ENCODE results near the gene CAPN9. TPM values are rescaled to one million over a fixed set of nuclear protein-coding genes. Genes with fewer than 3 reads are reported as not detected.

Gene CAPN9
- total RNA-seq, 1 donor from 2014 or later = 26.6 TPM

GRCh38 chr1:230822092-230822581, 74.9 kb downstream of the CAPN9 start:
- peak overlapping the region; percentile 2 for H3K27ac ChIP-seq
- ATAC-seq (peak; percentile 9 to 18), DNase-seq (no peak)

GRCh38 chr1:230823426-230823825, 76.2 kb downstream of the CAPN9 start:
- no peak for DNase-seq
- intact Hi-C loops (cut with DNase I) = no loop called here
- H3K27ac ChIP-seq = peak overlapping the region; percentile 2

More at GRCh38 chr1:230822092-230822581, 74.9 kb downstream of the CAPN9 start:
- Histone ChIP-seq H3K4me1 (peaks cover 22% of the 10 kb centered on the region), H3K9me3 (no peaks in the 10 kb centered on the region), H3K4me3 (no peak overlapping the region), H3K27me3 (ENCODE audit: low read depth) (no peaks in the 10 kb centered on the region), H3K36me3 (no peaks in the 10 kb centered on the region)
- intact Hi-C loops (cut with DNase I) = no loop called here
- TF ChIP-seq CTCF (IDR thresholded peaks at IDR 0.05) = no peak

GRCh38 chr1:230823931-230824381, 76.8 kb downstream of the CAPN9 start:
- Histone ChIP-seq H3K4me1 (peaks cover 22% of the 10 kb centered on the region), H3K27ac (no peak overlapping the region), H3K9me3 (no peaks in the 10 kb centered on the region), H3K4me3 (no peak overlapping the region), H3K27me3 (ENCODE audit: low read depth) (no peaks in the 10 kb centered on the region), H3K36me3 (no peaks in the 10 kb centered on the region)
- DNase-seq (no peak), ATAC-seq (no peak)
- no peak for TF ChIP-seq CTCF (IDR thresholded peaks at IDR 0.05)
- intact Hi-C loops (cut with DNase I) = no loop called here

More at GRCh38 chr1:230823426-230823825, 76.2 kb downstream of the CAPN9 start:
- ATAC-seq = peak in 1 of 2 donors; percentile 24
- Histone ChIP-seq H3K27me3 (ENCODE audit: low read depth) (no peaks in the 10 kb centered on the region), H3K9me3 (no peaks in the 10 kb centered on the region), H3K4me3 (no peak overlapping the region), H3K36me3 (no peaks in the 10 kb centered on the region), H3K4me1 (peaks cover 22% of the 10 kb centered on the region)
- no peak for TF ChIP-seq CTCF (IDR thresholded peaks at IDR 0.05)

GRCh38 chr1:230824551-230824918, 77.3 kb downstream of the CAPN9 start:
- ATAC-seq = no peak
- no peaks in the 10 kb centered on the region for H3K27me3 ChIP-seq (ENCODE audit: low read depth)
- no peak for TF ChIP-seq CTCF (IDR thresholded peaks at IDR 0.05)
- intact Hi-C loops (cut with DNase I) = no loop called here
- no peak overlapping the region for H3K4me3 ChIP-seq
- DNase-seq = no peak
- H3K9me3 ChIP-seq = no peaks in the 10 kb centered on the region
- H3K27ac ChIP-seq = no peak overlapping the region
- H3K4me1 ChIP-seq = peaks cover 22% of the 10 kb centered on the region
- H3K36me3 ChIP-seq = no peaks in the 10 kb centered on the region

GRCh38 chr1:230824919-230825721, 77.9 kb downstream of the CAPN9 start:
- DNase-seq (no peak), ATAC-seq (peak in 1 of 2 donors; percentile 47)
- Histone ChIP-seq H3K9me3 (no peaks in the 10 kb centered on the region), H3K27me3 (ENCODE audit: low read depth) (no peaks in the 10 kb centered on the region), H3K27ac (peak overlapping the region; percentile 18), H3K4me3 (no peak overlapping the region), H3K4me1 (peaks cover 22% of the 10 kb centered on the region), H3K36me3 (no peaks in the 10 kb centered on the region)
- no peak for TF ChIP-seq CTCF (IDR thresholded peaks at IDR 0.05)
- intact Hi-C loops (cut with DNase I) = no loop called here
